Lung (tissue), 12 donors: ENCODE data around the gene ABCC4. TPM values are rescaled to one million over a fixed set of nuclear protein-coding genes. Genes with fewer than 3 reads are reported as not detected.

Source experiments
- ATAC-seq: fragments of 200-7000 bp; cut with Tn5 transposase; one replicate; pipeline ENCODE4 v1.9.1; 2020; ENCODE audit warnings: moderate number of reproducible peaks; ENCODE audit not compliant: insufficient read depth, low FRiP score
- DNase-seq, 3 donors: peaks; one replicate each; pipeline ENCODE4 v3.0.0-alpha.2; 2013 to 2017
- H3K27ac ChIP-seq, 2 donors: one replicate each; pipeline ENCODE4 v1.5.1; 2013; ENCODE audit warnings: mild to moderate bottlenecking in 2 of 2, moderate library complexity in 2 of 2, control low read depth in 1 of 2, inconsistent platforms in 1 of 2, low read depth in 1 of 2, low read length in 1 of 2
- H3K27me3 ChIP-seq, 3 donors: one replicate each; pipeline ENCODE4 v1.5.1; 2013; ENCODE audit warnings: low read length in 2 of 3; ENCODE audit not compliant: control insufficient read depth in 3 of 3, insufficient read depth in 3 of 3
- H3K36me3 ChIP-seq, 4 donors: one replicate each; pipeline ENCODE4 v1.5.1; 2013; ENCODE audit warnings: low read length in 4 of 4, mild to moderate bottlenecking in 1 of 4, moderate library complexity in 1 of 4; ENCODE audit not compliant: control insufficient read depth in 4 of 4, insufficient read depth in 4 of 4
- H3K4me1 ChIP-seq, 5 donors: one replicate each; pipeline ENCODE4 v1.5.1; 2013; ENCODE audit warnings: low read length in 5 of 5, mild to moderate bottlenecking in 2 of 5, moderate library complexity in 1 of 5; ENCODE audit not compliant: control insufficient read depth in 5 of 5, insufficient read depth in 5 of 5
- H3K4me3 ChIP-seq: one replicate; pipeline ENCODE4 v1.5.1; 2013; ENCODE audit warnings: mild to moderate bottlenecking, control low read depth, moderate library complexity
- H3K9ac ChIP-seq, 2 donors: one replicate each; pipeline ENCODE4 v1.5.1; 2013; ENCODE audit warnings: low read length in 2 of 2, control low read depth in 1 of 2; ENCODE audit not compliant: insufficient read depth in 1 of 2
- H3K9me3 ChIP-seq, 4 donors: one replicate each; pipeline ENCODE4 v1.5.1; 2013; ENCODE audit warnings: low read length in 3 of 4, mild to moderate bottlenecking in 1 of 4, moderate library complexity in 1 of 4; ENCODE audit not compliant: control insufficient read depth in 4 of 4, insufficient read depth in 3 of 4
- CTCF ChIP-seq: IDR thresholded peaks from 2 replicates; pipeline ENCODE4 v1.5.1; 2012; ENCODE audit warnings: mild to moderate bottlenecking; ENCODE audit errors: control extremely low read depth, extremely low read depth
- WGBS, 2 donors: extraction: QIAGEN DNeasy Blood & Tissue Kit; methylation state at CpG; one replicate each; pipeline ENCODE4 v1.1.7; 2013; 5-methylcytosine and 5-hydroxymethylcytosine counted together
- polyA plus RNA-seq, 2 donors: library from polyadenylated mRNA; stranded (reverse); fragments of 200-250 nt; gene quantifications; one replicate each; pipeline ENCODE4 v1.2.1, GENCODE V29; 2013
- total RNA-seq, 2 donors: library from RNA; depleted of rRNA in 1 of 2; stranded (reverse); fragments of >200 nt in 1 of 2; gene quantifications; one replicate each; pipeline ENCODE4 v1.2.1, GENCODE V29; 2014 to 2021
- donor health status: control.
- donor health status: control.
- donor health status: Bipolar disorder and iron deficiency.
- donor health status: healthy.
- donor health status: DM: yes; HTN: yes; CAD: no.

Gene ABCC4
- total and polyA plus RNA-seq, 4 donors, result 7.1 to 38.7 (median 20.6) TPM

GRCh38 chr13:95100525-95101433 lies 200.5 kb downstream of the ABCC4 start:
- no peak overlapping the region for H3K9ac ChIP-seq
- no peak overlapping the region for H3K27ac ChIP-seq
- DNase-seq (no peak), ATAC-seq (no peak)
- H3K36me3 ChIP-seq, result no peaks in the 10 kb centered on the region
- WGBS, 2 donors, result 89 to 90% methylated on average over 7 of the region's 7 CpGs
- no peaks in the 10 kb centered on the region for H3K4me1 ChIP-seq
- H3K4me3 ChIP-seq, result no peak overlapping the region
- H3K27me3 ChIP-seq, result no peaks in the 10 kb centered on the region
- H3K9me3 ChIP-seq, result peaks cover 0 to 3% (median 0%) of the 10 kb centered on the region in 4 donors
- no peak for TF ChIP-seq CTCF

GRCh38 chr13:95099541-95099940 lies 201.7 kb downstream of the ABCC4 start:
- no peak for ATAC-seq
- H3K27me3 ChIP-seq, result no peaks in the 10 kb centered on the region
- peaks cover 0 to 3% (median 0%) of the 10 kb centered on the region in 4 donors for H3K9me3 ChIP-seq
- no peaks in the 10 kb centered on the region for H3K4me1 ChIP-seq
- DNase-seq, result no peak
- no peaks in the 10 kb centered on the region for H3K36me3 ChIP-seq
- no peak overlapping the region for H3K4me3 ChIP-seq
- no peak overlapping the region for H3K9ac ChIP-seq
- 97% methylated on average over 6 of the region's 6 CpGs for WGBS, 2 donors
- H3K27ac ChIP-seq, result no peak overlapping the region
- no peak for TF ChIP-seq CTCF

- DNase-seq, result no peak
- Histone ChIP-seq H3K36me3 (no peaks in the 10 kb centered on the region), H3K9me3 (peaks cover 0 to 3% (median 0%) of the 10 kb centered on the region in 4 donors), H3K27me3 (no peaks in the 10 kb centered on the region), H3K4me3 (no peak overlapping the region), H3K9ac (no peak overlapping the region), H3K27ac (no peak overlapping the region), H3K4me1 (no peaks in the 10 kb centered on the region)
- no peak for TF ChIP-seq CTCF
- 88 to 90% methylated on average over 2 of the region's 2 CpGs for WGBS, 2 donors
- no peak for ATAC-seq
Observed at GRCh38 chr13:95098916-95099315, 202.3 kb downstream of the ABCC4 start.
